Upper lobe of right lung (tissue), 1 donor: ENCODE results near the gene COX6B1. TPM values are rescaled to one million over a fixed set of nuclear protein-coding genes. Genes with fewer than 3 reads are reported as not detected.
"Not testable (repeated sequence)": the region's sequence is repeated elsewhere in the genome, so short reads cannot be mapped to it uniquely, and the experiment has no call there.

Source experiments
- ATAC-seq: fragments of 200-7000 bp; cut with Tn5 transposase; one replicate; pipeline ENCODE4 v1.9.1; 2020; ENCODE audit warnings: mild to moderate bottlenecking, moderate library complexity
- DNase-seq: peaks from one replicate; pipeline ENCODE4 v3.0.0-alpha.2; 2020
- H3K27ac ChIP-seq: fragments of 200-600 bp; one replicate; pipeline ENCODE4 v1.8.0; 2022
- H3K27me3 ChIP-seq: fragments of 200-600 bp; one replicate; pipeline ENCODE4 v1.8.0; 2022; ENCODE audit warnings: mild to moderate bottlenecking
- H3K36me3 ChIP-seq: fragments of 200-600 bp; one replicate; pipeline ENCODE4 v1.8.0; 2022
- H3K4me1 ChIP-seq: fragments of 200-600 bp; one replicate; pipeline ENCODE4 v1.8.0; 2022
- H3K4me3 ChIP-seq: fragments of 200-600 bp; one replicate; pipeline ENCODE4 v1.8.0; 2022; ENCODE audit warnings: mild to moderate bottlenecking
- H3K9me3 ChIP-seq: fragments of 200-600 bp; one replicate; pipeline ENCODE4 v1.8.0; 2022
- CTCF ChIP-seq: fragments of 200-600 bp; IDR thresholded peaks from one replicate; pipeline ENCODE4 v1.8.0; 2022; ENCODE audit warnings: antibody characterized with exemption
- intact Hi-C: fragments of 100-400 bp; cut with DNase I; formaldehyde crosslinking; loops from one replicate; pipeline ENCODE4 v1.11.0; 2022
- long read RNA-seq: library from polyadenylated mRNA; unstranded; transcript quantifications from one replicate; pipeline ENCODE4 v2.0.0, GENCODE V29; 2021
- total RNA-seq: library from RNA; stranded (reverse); fragmentation: NEBNext Ultra II Directional; extraction: Animal tissue kit (Norgen Biotek cat#: 25700); gene quantifications from one replicate; pipeline ENCODE4 v1.2.1, GENCODE V29; 2021
- donor health status: DM: no; HTN: yes; CAD: no; lungs with severe emphysema.

COX6B1 gene
- total RNA-seq, result 226 TPM
- long read RNA-seq, transcript COX6B1-201 (4 exons, 667 nt), result major isoform, 32 of 32 reads
- long read RNA-seq, partial matches to known transcripts, result 0 of 32 reads
- long read RNA-seq, other reads (novel, unspliced or antisense), result 0 of 32 reads

- DNase-seq (peak; percentile 92), ATAC-seq (peak; percentile 85)
- Histone ChIP-seq H3K36me3 (peaks cover 27% of the 10 kb centered on the region), H3K4me1 (peaks cover 17% of the 10 kb centered on the region), H3K9me3 (no peaks in the 10 kb centered on the region), H3K27ac (peak within 1 kb of the TSS; percentile 90), H3K4me3 (peak within 1 kb of the TSS; percentile 91), H3K27me3 (no peaks in the 10 kb centered on the region)
- TF ChIP-seq CTCF, result no peak
- intact Hi-C loops, result no loop called here
Observed at GRCh38 chr19:35648017-35648961, at the start of gene COX6B1. Gene COX6B1 (plus strand): TSS chr19:35648323. CDS start chr19:35651244, 2,921 bp downstream.

- H3K27me3 ChIP-seq, result no peaks in the 10 kb centered on the region
- ATAC-seq, result no peak
- H3K36me3 ChIP-seq, result no peaks in the 10 kb centered on the region
- TF ChIP-seq CTCF, result no peak
- DNase-seq, result no peak
- H3K27ac ChIP-seq, result no peak overlapping the region
- no peak overlapping the region for H3K4me3 ChIP-seq
- no peaks in the 10 kb centered on the region for H3K4me1 ChIP-seq
- intact Hi-C loops, result no loop called here
- H3K9me3 ChIP-seq, result no peaks in the 10 kb centered on the region
Observed at GRCh38 chr19:35601971-35602370, 46.2 kb upstream of the COX6B1 start.

GRCh38 chr19:35604436-35604835 lies 43.7 kb upstream of the COX6B1 start:
- DNase-seq, intact Hi-C loops, H3K27me3 ChIP-seq, H3K4me1 ChIP-seq, H3K4me3 ChIP-seq, H3K36me3 ChIP-seq, H3K27ac ChIP-seq, ATAC-seq, H3K9me3 ChIP-seq: not testable (repeated sequence)

GRCh38 chr19:35607170-35607569 lies 41.0 kb upstream of the COX6B1 start:
- H3K4me1 ChIP-seq, H3K27me3 ChIP-seq, H3K36me3 ChIP-seq, intact Hi-C loops, H3K4me3 ChIP-seq, DNase-seq, ATAC-seq, H3K27ac ChIP-seq, H3K9me3 ChIP-seq: not testable (repeated sequence)

GRCh38 chr19:35607661-35608060 lies 40.5 kb upstream of the COX6B1 start:
- Histone ChIP-seq H3K4me1 (peaks cover 5% of the 10 kb centered on the region), H3K27me3 (no peaks in the 10 kb centered on the region), H3K4me3 (no peak overlapping the region), H3K9me3 (no peaks in the 10 kb centered on the region), H3K36me3 (no peaks in the 10 kb centered on the region), H3K27ac (no peak overlapping the region)
- no peak for TF ChIP-seq CTCF
- DNase-seq, result no peak
- intact Hi-C loops, result no loop called here
- ATAC-seq, result no peak

GRCh38 chr19:35608251-35608650 lies 39.9 kb upstream of the COX6B1 start:
- no peak overlapping the region for H3K4me3 ChIP-seq
- no peaks in the 10 kb centered on the region for H3K9me3 ChIP-seq
- DNase-seq, result no peak
- intact Hi-C loops, result no loop called here
- H3K27me3 ChIP-seq, result no peaks in the 10 kb centered on the region
- H3K4me1 ChIP-seq, result peaks cover 5% of the 10 kb centered on the region
- no peak overlapping the region for H3K27ac ChIP-seq
- TF ChIP-seq CTCF, result no peak
- ATAC-seq, result no peak
- no peaks in the 10 kb centered on the region for H3K36me3 ChIP-seq
